Keratinocyte (primary cell): Measurements from ENCODE around the gene JMJD1C. TPM values are rescaled to one million over a fixed set of nuclear protein-coding genes. Genes with fewer than 3 reads are reported as not detected.

Experiments
- DNase-seq: peaks from one replicate; pipeline ENCODE4 v3.0.0-alpha.2; 2011; ENCODE audit warnings: low read depth, missing footprints, low spot score
- FAIRE-seq: peaks from 2 replicates; lab custom pipeline; 2011; peaks lifted over from hg19 to GRCh38; lab: Jason Lieb, UNC
- H2AFZ ChIP-seq: 2 replicates; pipeline ENCODE4 v1.6.0; 2012; ENCODE audit warnings: low read length, control low read depth, inconsistent platforms; ENCODE audit not compliant: control insufficient read depth
- H3K27ac ChIP-seq: 2 replicates; pipeline ENCODE4 v1.5.1; 2011; ENCODE audit warnings: low read length; ENCODE audit not compliant: control insufficient read depth, insufficient read depth
- H3K27me3 ChIP-seq: 3 replicates; pipeline ENCODE4 v1.6.0; 2011; ENCODE audit warnings: low read length; ENCODE audit not compliant: control insufficient read depth, insufficient read depth; ENCODE audit errors: extremely low read depth
- H3K36me3 ChIP-seq, 2 experiments: 2 replicates in 1 of 2; 3 replicates in 1 of 2; pipeline ENCODE4 v1.5.1; 2011; ENCODE audit warnings: low read length in 2 of 2, mild to moderate bottlenecking in 1 of 2; ENCODE audit not compliant: control insufficient read depth in 2 of 2, insufficient read depth in 2 of 2; ENCODE audit errors: extremely low read depth in 1 of 2
- H3K4me1 ChIP-seq: 3 replicates; pipeline ENCODE4 v1.5.1; 2011; ENCODE audit warnings: low read length; ENCODE audit not compliant: control insufficient read depth, insufficient read depth; ENCODE audit errors: extremely low read depth
- H3K4me2 ChIP-seq: 3 replicates; pipeline ENCODE4 v1.6.0; 2011; ENCODE audit warnings: low read depth, low read length; ENCODE audit not compliant: control insufficient read depth, insufficient read depth; ENCODE audit errors: extremely low read depth
- H3K4me3 ChIP-seq, 3 experiments: fragments of 200-600 bp in 1 of 3; sonication (generic) in 1 of 3; 2 replicates in 2 of 3; 3 replicates in 1 of 3; pipeline ENCODE4 v1.5.1; 2011 to 2016; ENCODE audit warnings: low read length in 3 of 3, mild to moderate bottlenecking in 3 of 3, control low read depth in 2 of 3, inconsistent platforms in 1 of 3, low read depth in 1 of 3, mixed read lengths in 1 of 3, mixed run types in 1 of 3, moderate library complexity in 1 of 3; ENCODE audit not compliant: control insufficient read depth in 2 of 3, insufficient read depth in 2 of 3; ENCODE audit errors: extremely low read depth in 1 of 3
- H3K79me2 ChIP-seq: 2 replicates; pipeline ENCODE4 v1.6.0; 2012; ENCODE audit warnings: low read length; ENCODE audit not compliant: control insufficient read depth, insufficient read depth
- H3K9ac ChIP-seq: 3 replicates; pipeline ENCODE4 v1.6.0; 2011; ENCODE audit warnings: low read length; ENCODE audit not compliant: control insufficient read depth, insufficient read depth; ENCODE audit errors: extremely low read depth
- H3K9me1 ChIP-seq: 3 replicates; pipeline ENCODE4 v1.6.0; 2011; ENCODE audit warnings: low read length; ENCODE audit not compliant: control insufficient read depth, insufficient read depth; ENCODE audit errors: extremely low read depth
- H3K9me3 ChIP-seq: 2 replicates; pipeline ENCODE4 v1.5.1; 2012; ENCODE audit warnings: low read depth, low read length; ENCODE audit not compliant: control insufficient read depth
- H4K20me1 ChIP-seq: 3 replicates; pipeline ENCODE4 v1.6.0; 2011; ENCODE audit warnings: low read length; ENCODE audit not compliant: control insufficient read depth, insufficient read depth; ENCODE audit errors: extremely low read depth
- EZH2 ChIP-seq: IDR thresholded peaks from one replicate; pipeline ENCODE4 v1.6.1; 2012; ENCODE audit warnings: inconsistent platforms, mild to moderate bottlenecking, low read length, moderate library complexity
- dilution Hi-C: fragments of 300-500 bp; cut with MboI; formaldehyde crosslinking; loops from one replicate; pipeline ENCODE4 v1.7.0; 2020; ENCODE audit warnings: low sequenced_read_pairs; ENCODE audit not compliant: extremely low pct_ligation_motif_present
- polyA minus RNA-seq, 3 experiments: library from RNA; depleted of rRNA, polyadenylated mRNA; stranded (reverse); fragments of >200 nt; gene quantifications; 1 replicate in 1 of 3; 2 replicates in 1 of 3; 3 replicates in 1 of 3; pipeline ENCODE4 v1.2.3, GENCODE V29; 2011
- polyA plus RNA-seq, 5 experiments: library from polyadenylated mRNA; depleted of rRNA in 3 of 5; stranded (reverse) in 3 of 5; stranded (forward) in 1 of 5; unstranded in 1 of 5; fragments of >200 nt; gene quantifications; 1 replicate in 1 of 5; 2 replicates in 3 of 5; 3 replicates in 1 of 5; pipeline versions ENCODE4 v1.2.1 to v1.2.3, GENCODE V29; 2011 to 2012; ENCODE audit warnings: missing spikeins in 2 of 5, low read depth in 1 of 5, low replicate concordance in 1 of 5
- TF ChIP-seq, protein P1 (sequence below), 3 experiments: IDR thresholded peaks in 1 of 3; conservative IDR thresholded peaks in 1 of 3; optimal IDR thresholded peaks in 1 of 3; 2 replicates in 2 of 3; 3 replicates in 1 of 3; pipeline versions ENCODE3 to v1.5.1; 2011; ENCODE audit warnings: low read length in 3 of 3, mild to moderate bottlenecking in 3 of 3, moderate library complexity in 2 of 3, control low read depth in 1 of 3, inconsistent platforms in 1 of 3; ENCODE audit not compliant: insufficient read depth in 2 of 3; ENCODE audit errors: extremely low read depth in 1 of 3

Gene JMJD1C, protein sequence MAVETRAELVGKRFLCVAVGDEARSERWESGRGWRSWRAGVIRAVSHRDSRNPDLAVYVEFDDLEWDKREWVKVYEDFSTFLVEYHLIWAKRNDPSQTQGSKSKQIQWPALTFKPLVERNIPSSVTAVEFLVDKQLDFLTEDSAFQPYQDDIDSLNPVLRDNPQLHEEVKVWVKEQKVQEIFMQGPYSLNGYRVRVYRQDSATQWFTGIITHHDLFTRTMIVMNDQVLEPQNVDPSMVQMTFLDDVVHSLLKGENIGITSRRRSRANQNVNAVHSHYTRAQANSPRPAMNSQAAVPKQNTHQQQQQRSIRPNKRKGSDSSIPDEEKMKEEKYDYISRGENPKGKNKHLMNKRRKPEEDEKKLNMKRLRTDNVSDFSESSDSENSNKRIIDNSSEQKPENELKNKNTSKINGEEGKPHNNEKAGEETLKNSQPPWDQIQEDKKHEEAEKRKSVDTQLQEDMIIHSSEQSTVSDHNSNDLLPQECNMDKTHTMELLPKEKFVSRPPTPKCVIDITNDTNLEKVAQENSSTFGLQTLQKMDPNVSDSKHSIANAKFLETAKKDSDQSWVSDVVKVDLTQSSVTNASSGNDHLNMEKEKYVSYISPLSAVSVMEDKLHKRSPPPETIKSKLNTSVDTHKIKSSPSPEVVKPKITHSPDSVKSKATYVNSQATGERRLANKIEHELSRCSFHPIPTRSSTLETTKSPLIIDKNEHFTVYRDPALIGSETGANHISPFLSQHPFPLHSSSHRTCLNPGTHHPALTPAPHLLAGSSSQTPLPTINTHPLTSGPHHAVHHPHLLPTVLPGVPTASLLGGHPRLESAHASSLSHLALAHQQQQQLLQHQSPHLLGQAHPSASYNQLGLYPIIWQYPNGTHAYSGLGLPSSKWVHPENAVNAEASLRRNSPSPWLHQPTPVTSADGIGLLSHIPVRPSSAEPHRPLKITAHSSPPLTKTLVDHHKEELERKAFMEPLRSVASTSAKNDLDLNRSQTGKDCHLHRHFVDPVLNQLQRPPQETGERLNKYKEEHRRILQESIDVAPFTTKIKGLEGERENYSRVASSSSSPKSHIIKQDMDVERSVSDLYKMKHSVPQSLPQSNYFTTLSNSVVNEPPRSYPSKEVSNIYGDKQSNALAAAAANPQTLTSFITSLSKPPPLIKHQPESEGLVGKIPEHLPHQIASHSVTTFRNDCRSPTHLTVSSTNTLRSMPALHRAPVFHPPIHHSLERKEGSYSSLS (N-terminal part only)
- 24.9 to 38.2 TPM (median 26.6 TPM) in 3 replicates for polyA plus RNA-seq
- polyA plus RNA-seq (2011; ENCODE audit: low read depth), result 81.0 TPM
- 9.0 and 22.2 TPM in 2 replicates for polyA plus RNA-seq (2011; cell fraction: cytosol; rRNA removed)
- polyA plus RNA-seq (2011; cell fraction: nucleus; rRNA removed), result 49.7 and 62.2 TPM in 2 replicates
- polyA plus RNA-seq (2012; ENCODE audit: low replicate concordance), result 18.7 and 43.8 TPM in 2 replicates
- polyA minus RNA-seq, result 19.1 to 117 TPM (median 79.7 TPM) in 3 replicates
- polyA minus RNA-seq (2011; cell fraction: cytosol; rRNA and poly(A)+ RNA removed), result 17.8 TPM
- polyA minus RNA-seq (2011; cell fraction: nucleus; rRNA and poly(A)+ RNA removed), result 94.4 and 166 TPM in 2 replicates

DNA sequence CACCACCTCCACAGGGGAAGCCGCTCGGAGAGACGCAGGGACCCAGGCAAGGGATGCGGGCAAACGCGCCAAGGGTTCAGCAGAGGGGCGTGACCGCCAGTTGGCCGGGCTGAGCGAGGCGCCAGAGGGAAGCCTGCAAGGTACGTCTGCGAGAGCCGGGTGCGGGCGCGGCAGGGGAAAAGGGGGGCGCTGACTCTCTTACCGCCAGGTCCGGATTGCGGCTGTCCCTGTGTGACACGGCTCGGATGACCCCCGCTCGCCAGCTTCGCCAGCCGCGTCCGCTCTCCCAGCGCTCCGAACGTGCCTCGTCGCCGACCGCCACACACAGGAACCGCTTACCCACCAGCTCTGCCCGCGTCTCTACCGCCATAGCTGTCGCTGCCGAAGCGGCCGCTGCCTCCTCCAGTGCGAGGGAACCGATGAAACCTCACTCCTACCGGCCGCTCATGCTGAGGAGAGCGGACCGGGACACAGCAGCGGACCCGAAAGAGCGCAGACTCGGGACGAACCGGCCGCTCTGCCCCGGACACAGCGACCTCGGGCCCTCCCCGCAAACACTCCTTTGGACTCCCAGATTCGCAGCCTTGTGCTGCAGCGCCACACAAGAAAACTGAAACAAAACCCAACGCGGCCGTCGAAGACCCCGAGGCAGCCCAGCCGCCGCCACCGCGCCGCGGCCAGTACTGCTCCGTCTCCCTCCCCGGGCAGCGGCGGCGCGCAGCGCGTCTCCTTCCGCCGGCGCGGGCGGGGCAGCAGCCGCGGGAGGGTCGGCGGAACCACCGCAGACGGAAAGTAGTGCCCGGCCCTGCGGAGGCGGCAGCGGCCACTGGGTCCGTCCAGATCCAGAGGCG is at the start of gene JMJD1C:
Gene JMJD1C, minus strand, starts transcription at position 685 of the 851 bp plus-strand sequence. Its CDS starts 315 bp downstream, at position 370.
- H3K27me3 ChIP-seq, result no peaks in the 10 kb centered on the region
- peak within 1 kb of the TSS; percentile 78 for H2AFZ ChIP-seq
- H3K27ac ChIP-seq, result peak within 1 kb of the TSS; percentile 78
- TF ChIP-seq, protein P1, sequence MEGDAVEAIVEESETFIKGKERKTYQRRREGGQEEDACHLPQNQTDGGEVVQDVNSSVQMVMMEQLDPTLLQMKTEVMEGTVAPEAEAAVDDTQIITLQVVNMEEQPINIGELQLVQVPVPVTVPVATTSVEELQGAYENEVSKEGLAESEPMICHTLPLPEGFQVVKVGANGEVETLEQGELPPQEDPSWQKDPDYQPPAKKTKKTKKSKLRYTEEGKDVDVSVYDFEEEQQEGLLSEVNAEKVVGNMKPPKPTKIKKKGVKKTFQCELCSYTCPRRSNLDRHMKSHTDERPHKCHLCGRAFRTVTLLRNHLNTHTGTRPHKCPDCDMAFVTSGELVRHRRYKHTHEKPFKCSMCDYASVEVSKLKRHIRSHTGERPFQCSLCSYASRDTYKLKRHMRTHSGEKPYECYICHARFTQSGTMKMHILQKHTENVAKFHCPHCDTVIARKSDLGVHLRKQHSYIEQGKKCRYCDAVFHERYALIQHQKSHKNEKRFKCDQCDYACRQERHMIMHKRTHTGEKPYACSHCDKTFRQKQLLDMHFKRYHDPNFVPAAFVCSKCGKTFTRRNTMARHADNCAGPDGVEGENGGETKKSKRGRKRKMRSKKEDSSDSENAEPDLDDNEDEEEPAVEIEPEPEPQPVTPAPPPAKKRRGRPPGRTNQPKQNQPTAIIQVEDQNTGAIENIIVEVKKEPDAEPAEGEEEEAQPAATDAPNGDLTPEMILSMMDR (optimal IDR thresholded peaks at IDR 0.05 in 1 of 3, IDR thresholded peaks at IDR 0.05 in 1 of 3, conservative IDR thresholded peaks at IDR 0.05 in 1 of 3; ENCODE audit: extremely low read depth in 1 of 3, insufficient read depth in 2 of 3, low read length in 3 of 3), result no peak
- no peak for TF ChIP-seq EZH2
- no peaks in the 10 kb centered on the region for H3K36me3 ChIP-seq
- dilution Hi-C loops, result no loop called here
- peak within 1 kb of the TSS; percentile 94 for H3K9ac ChIP-seq
- peaks cover 80% of the 10 kb centered on the region for H3K79me2 ChIP-seq
- H3K4me1 ChIP-seq, result peaks cover 9% of the 10 kb centered on the region
- no peaks in the 10 kb centered on the region for H4K20me1 ChIP-seq
- no peaks in the 10 kb centered on the region for H3K9me3 ChIP-seq
- FAIRE-seq, result no peak
- H3K9me1 ChIP-seq, result no peaks in the 10 kb centered on the region
- DNase-seq, result no peak
- H3K4me3 ChIP-seq, result peak within 1 kb of the TSS; percentile 83 to 89 (median 87)
- peak within 1 kb of the TSS; percentile 73 for H3K4me2 ChIP-seq
